Measurements from ENCODE around the gene OR10H1. TPM values are rescaled to one million over a fixed set of nuclear protein-coding genes. Genes with fewer than 3 reads are reported as not detected.

The OR10H1 gene
- total RNA-seq, 1 experiment from 2014 or later: not detected

DNA sequence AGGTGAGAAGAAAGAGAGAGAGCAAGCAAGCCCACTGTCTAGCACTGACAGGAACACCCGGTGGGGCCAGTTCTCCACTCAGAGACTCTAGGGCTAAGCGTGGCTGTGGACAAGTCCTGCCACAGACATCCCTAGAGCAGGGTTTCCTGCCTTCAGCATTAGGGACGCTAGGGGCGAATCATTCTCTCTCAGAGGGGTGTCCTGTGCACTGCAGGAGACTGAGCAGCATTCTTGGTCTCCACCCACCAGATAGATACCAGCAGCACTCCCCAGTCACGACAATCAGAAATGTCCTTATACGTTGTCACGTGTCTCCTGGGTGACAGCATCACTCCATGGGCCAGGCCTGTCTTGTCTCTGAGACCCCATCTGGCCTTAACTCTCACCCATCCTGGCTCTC, 1.5 kb downstream of the OR10H1 start:
- ATAC-seq: no peak

More for the DNA sequence above, 1.5 kb downstream of the OR10H1 start:
- no peak for DNase-seq (ENCODE audit: low spot score)
- no peak overlapping the region for H3K4me3 Mint-ChIP-seq
- H3K4me1 Mint-ChIP-seq: no peaks in the 10 kb centered on the region
- ChIA-PET POLR2A (no interaction called here), CTCF (no interaction called here)
- TF ChIP-seq ZNF396 (CRISPR knock-in tag; IDR thresholded peaks at IDR 0.05; ENCODE audit: borderline replicate concordance) (no peak), ZNF232 (CRISPR knock-in tag; IDR thresholded peaks at IDR 0.05) (no peak), ESRRA (CRISPR knock-in tag; IDR thresholded peaks at IDR 0.05; ENCODE audit: borderline replicate concordance) (no peak), ZNF423 (CRISPR knock-in tag; IDR thresholded peaks at IDR 0.05) (no peak), PRDM15 (CRISPR knock-in tag; IDR thresholded peaks at IDR 0.05) (no peak), ZNF281 (CRISPR knock-in tag; IDR thresholded peaks at IDR 0.05) (no peak), ZNF138 (CRISPR knock-in tag; conservative IDR thresholded peaks at IDR 0.05) (no peak), CREB1 (CRISPR knock-in tag; IDR thresholded peaks at IDR 0.05) (no peak), CDX4 (CRISPR knock-in tag; IDR thresholded peaks at IDR 0.05; ENCODE audit: borderline replicate concordance) (no peak), JUN (CRISPR knock-in tag; IDR thresholded peaks at IDR 0.05) (no peak), MXD4 (CRISPR knock-in tag; IDR thresholded peaks at IDR 0.05; ENCODE audit: borderline replicate concordance) (no peak), FOXJ3 (CRISPR knock-in tag; IDR thresholded peaks at IDR 0.05; ENCODE audit: borderline replicate concordance) (no peak), NFE2L1 (CRISPR knock-in tag; IDR thresholded peaks at IDR 0.05) (no peak), SP1 (CRISPR knock-in tag; conservative IDR thresholded peaks at IDR 0.05) (no peak), STAT6 (CRISPR knock-in tag; conservative IDR thresholded peaks at IDR 0.05; ENCODE audit: low read depth) (no peak)
- TF ChIP-seq, protein P1, sequence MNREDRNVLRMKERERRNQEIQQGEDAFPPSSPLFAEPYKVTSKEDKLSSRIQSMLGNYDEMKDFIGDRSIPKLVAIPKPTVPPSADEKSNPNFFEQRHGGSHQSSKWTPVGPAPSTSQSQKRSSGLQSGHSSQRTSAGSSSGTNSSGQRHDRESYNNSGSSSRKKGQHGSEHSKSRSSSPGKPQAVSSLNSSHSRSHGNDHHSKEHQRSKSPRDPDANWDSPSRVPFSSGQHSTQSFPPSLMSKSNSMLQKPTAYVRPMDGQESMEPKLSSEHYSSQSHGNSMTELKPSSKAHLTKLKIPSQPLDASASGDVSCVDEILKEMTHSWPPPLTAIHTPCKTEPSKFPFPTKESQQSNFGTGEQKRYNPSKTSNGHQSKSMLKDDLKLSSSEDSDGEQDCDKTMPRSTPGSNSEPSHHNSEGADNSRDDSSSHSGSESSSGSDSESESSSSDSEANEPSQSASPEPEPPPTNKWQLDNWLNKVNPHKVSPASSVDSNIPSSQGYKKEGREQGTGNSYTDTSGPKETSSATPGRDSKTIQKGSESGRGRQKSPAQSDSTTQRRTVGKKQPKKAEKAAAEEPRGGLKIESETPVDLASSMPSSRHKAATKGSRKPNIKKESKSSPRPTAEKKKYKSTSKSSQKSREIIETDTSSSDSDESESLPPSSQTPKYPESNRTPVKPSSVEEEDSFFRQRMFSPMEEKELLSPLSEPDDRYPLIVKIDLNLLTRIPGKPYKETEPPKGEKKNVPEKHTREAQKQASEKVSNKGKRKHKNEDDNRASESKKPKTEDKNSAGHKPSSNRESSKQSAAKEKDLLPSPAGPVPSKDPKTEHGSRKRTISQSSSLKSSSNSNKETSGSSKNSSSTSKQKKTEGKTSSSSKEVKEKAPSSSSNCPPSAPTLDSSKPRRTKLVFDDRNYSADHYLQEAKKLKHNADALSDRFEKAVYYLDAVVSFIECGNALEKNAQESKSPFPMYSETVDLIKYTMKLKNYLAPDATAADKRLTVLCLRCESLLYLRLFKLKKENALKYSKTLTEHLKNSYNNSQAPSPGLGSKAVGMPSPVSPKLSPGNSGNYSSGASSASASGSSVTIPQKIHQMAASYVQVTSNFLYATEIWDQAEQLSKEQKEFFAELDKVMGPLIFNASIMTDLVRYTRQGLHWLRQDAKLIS (CRISPR knock-in tag; IDR thresholded peaks at IDR 0.05; ENCODE audit: borderline replicate concordance): no peak
- TF ChIP-seq, protein P2, sequence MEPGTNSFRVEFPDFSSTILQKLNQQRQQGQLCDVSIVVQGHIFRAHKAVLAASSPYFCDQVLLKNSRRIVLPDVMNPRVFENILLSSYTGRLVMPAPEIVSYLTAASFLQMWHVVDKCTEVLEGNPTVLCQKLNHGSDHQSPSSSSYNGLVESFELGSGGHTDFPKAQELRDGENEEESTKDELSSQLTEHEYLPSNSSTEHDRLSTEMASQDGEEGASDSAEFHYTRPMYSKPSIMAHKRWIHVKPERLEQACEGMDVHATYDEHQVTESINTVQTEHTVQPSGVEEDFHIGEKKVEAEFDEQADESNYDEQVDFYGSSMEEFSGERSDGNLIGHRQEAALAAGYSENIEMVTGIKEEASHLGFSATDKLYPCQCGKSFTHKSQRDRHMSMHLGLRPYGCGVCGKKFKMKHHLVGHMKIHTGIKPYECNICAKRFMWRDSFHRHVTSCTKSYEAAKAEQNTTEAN (CRISPR knock-in tag; IDR thresholded peaks at IDR 0.05): no peak
- TF ChIP-seq, protein P3, sequence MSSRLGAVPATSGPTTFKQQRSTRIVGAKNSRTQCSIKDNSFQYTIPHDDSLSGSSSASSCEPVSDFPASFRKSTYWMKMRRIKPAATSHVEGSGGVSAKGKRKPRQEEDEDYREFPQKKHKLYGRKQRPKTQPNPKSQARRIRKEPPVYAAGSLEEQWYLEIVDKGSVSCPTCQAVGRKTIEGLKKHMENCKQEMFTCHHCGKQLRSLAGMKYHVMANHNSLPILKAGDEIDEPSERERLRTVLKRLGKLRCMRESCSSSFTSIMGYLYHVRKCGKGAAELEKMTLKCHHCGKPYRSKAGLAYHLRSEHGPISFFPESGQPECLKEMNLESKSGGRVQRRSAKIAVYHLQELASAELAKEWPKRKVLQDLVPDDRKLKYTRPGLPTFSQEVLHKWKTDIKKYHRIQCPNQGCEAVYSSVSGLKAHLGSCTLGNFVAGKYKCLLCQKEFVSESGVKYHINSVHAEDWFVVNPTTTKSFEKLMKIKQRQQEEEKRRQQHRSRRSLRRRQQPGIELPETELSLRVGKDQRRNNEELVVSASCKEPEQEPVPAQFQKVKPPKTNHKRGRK (CRISPR knock-in tag; IDR thresholded peaks at IDR 0.05; ENCODE audit: borderline replicate concordance): no peak
- TF ChIP-seq, protein P4, sequence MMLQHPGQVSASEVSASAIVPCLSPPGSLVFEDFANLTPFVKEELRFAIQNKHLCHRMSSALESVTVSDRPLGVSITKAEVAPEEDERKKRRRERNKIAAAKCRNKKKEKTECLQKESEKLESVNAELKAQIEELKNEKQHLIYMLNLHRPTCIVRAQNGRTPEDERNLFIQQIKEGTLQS (CRISPR knock-in tag; conservative IDR thresholded peaks at IDR 0.05): no peak
- no peak overlapping the region for H3K27ac Mint-ChIP-seq
- H3K36me3 Mint-ChIP-seq: peaks cover 28% of the 10 kb centered on the region
- H3K27me3 Mint-ChIP-seq (ENCODE audit: low read depth): peaks cover 20% of the 10 kb centered on the region
- peaks cover 46% of the 10 kb centered on the region for H3K9me3 Mint-ChIP-seq
